ENCODE data around the gene TOR2A.
"Not testable (repeated sequence)": the region's sequence is repeated elsewhere in the genome, so short reads cannot be mapped to it uniquely, and the experiment has no call there.

TOR2A gene

GRCh38 chr9:127767909-127768331 is 32.8 kb upstream of the TOR2A start:
- no peak for DNase-seq

- no peak for DNase-seq
These were observed 32.3 kb upstream of the TOR2A start for GRCh38 chr9:127767410-127767809.

- no peak for DNase-seq
These were observed 30.3 kb upstream of the TOR2A start for GRCh38 chr9:127765418-127765817.

GRCh38 chr9:127763918-127764384 is 28.9 kb upstream of the TOR2A start:
- DNase-seq: no peak

- DNase-seq: no peak
These were observed 27.1 kb upstream of the TOR2A start for GRCh38 chr9:127762111-127762676.

DNA sequence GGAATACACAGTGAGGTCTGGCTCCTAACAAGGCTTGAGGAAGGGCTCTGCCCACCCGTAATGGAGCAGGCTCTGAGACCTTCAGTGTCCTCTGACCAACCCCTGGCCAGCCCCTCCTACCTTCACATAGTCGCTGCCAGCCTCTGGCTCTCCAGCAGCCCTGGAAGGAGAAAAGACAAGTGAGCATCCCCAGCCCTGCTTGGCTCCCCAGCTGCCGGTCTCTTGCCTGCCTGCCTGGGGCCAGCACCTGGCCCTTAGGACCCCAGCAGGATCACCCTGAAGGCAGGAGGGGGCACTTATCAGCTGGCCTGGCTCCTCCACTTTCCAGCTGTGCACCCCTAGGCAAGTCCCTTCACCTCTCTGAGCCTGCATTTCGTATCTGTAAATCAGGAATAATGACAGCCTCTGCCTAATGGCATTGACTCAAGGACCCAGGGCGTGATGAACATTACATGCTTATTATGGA is 26.4 kb upstream of the TOR2A start:
- DNase-seq: no peak

GRCh38 chr9:127761061-127761460 is 26.0 kb upstream of the TOR2A start:
- no peak for DNase-seq

DNA sequence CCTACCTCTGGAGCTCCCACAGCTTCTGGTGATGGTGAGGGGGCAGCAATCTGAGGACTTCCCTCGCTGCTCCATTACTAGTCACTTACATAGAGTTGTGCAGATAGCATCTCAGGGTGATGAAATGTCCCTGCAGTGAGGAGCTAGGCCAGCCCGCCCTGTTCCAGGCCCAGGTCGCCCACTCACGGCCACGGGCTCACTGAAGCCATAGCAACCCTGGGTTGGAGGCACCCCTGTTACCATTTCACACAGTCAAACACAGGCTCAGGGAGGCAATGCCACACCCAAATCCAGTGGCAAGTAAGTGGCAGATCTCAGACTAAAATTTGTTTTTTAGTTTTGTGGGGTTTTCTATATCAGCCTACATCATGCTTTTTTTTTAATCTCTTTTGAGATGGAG is 23.7 kb upstream of the TOR2A start:
- no peak for DNase-seq

DNA sequence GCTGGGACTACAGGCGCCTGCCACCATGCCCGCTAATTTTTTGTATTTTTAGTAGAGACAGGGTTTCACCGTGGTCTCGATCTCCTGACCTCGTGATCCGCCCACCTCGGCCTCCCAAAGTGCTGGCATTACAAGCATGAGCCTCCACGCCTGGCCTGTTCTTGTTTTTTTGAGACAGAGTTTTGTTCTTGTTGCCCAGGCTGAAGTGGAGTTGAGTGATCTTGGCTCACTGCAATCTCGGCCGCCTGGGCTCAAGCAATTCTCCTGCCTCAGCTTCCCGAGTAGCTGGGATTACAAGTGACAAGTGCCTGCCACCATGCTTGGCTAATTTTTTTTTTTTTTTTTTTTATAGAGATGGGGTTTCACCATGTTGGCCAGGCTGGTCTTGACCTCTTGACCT is 21.7 kb upstream of the TOR2A start:
- DNase-seq: not testable (repeated sequence)

DNA sequence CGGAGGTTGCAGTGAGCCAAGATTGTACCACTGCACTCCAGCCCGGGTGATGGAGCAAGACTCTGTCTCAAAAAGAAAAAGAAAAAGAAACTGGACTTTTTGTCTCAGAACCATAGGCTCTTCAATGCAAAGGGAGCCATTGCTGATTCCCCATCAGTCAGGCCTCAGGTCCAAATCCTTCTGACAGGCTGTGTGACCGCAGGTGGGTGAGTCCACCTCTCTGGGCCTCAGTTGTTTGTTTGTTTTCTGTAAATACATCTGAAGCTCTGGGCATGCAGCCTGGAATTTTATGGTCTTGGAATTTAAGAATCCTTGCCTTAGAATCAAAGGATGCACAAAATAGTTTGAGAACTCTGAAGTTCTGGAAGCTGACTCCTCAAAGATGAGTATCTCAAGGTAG is 21.1 kb upstream of the TOR2A start:
- DNase-seq: no peak

DNA sequence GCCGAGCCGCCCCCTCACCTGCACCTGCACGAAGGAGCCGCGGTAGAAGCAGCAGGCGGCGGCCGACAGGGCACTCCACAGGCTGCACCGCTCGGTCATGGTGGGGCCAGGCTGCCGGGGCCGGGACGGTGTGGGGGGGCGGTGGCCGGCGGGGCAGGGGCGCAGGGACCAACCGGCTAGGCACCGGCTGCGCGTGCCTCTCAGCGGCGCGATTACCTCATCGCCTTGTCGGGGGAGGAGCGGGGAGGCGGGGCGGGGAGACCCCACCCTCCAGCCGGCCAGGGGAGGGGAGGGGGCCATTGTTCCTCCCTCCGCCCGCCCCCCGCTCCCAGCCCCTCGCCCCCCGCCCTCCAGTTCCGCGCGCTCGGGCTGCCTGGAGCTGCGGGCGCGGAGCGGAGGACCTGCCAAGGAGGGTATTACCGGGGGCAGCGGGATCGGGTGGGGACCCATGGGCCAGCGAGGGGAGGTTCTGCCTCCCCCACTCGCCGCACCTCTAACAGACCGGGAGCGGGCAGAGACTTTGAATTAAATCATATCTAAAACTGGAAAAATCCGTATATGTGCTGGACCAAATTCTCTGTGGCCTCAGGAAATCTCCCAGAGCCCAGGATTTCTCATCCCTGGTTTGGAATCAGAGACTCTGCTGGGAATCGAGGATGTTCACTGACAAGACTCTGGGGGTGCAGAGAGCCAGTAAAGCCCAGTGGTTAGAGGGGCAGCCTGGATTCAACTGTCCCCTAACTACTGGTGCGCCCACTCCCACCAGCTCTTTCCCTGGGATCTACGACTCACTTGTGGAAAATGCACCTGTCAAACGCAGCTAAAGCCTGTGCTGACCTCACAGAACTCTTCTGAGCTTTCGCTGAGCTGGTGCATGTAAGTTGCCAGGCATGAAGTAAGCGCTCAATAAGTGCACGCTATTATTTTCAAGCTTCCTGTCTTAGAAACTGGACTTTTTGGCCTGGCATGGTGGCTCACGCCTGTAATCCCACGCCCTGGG is 20.3 kb upstream of the TOR2A start:
- no peak for DNase-seq

- no peak for DNase-seq
These were observed 19.3 kb upstream of the TOR2A start for GRCh38 chr9:127754099-127755060.

DNA sequence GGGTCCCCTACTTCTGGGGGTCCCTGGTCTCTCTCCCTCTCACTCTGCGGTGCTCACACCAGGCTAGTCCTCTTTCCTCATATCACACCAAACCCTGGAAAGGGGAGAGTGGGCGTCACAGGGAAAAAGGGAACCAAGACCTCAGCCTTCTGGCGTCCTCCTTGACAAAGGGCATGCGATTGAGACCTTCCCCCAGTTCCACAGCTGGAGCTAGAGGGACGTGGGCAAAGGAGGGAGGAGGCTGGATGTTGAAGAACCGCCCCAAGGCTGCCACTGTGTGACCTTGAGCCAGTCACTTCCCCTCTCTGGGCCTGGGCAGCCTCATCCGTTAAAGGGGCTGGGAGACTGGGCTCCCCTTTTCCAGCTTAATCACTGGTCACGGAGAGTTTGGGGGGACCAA is 18.5 kb upstream of the TOR2A start:
- no peak for DNase-seq

DNA sequence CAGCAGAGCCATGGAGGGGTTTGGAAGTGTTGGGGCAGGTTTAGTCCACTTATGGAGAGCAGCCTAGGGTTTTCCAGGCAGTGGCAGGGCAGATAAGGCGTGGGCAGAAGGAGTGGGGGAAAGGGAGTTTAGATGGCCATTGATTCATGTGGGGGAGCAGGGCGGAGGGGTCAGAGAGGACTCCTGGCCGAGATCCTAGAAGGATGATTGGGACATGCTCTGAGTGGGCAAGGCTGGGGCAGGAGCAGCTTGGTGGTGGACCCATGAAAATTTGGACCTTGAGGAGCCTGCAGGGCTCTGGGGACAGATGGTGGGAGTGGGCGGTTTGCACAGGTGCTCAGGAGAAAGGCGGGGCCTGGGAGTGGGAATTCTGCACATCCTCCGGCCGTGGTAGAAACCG is 18.1 kb upstream of the TOR2A start:
- no peak for DNase-seq

GRCh38 chr9:127751269-127752054 is 16.4 kb upstream of the TOR2A start:
- DNase-seq: no peak

- no peak for DNase-seq
These were observed 14.1 kb upstream of the TOR2A start for GRCh38 chr9:127749090-127749787.

DNA sequence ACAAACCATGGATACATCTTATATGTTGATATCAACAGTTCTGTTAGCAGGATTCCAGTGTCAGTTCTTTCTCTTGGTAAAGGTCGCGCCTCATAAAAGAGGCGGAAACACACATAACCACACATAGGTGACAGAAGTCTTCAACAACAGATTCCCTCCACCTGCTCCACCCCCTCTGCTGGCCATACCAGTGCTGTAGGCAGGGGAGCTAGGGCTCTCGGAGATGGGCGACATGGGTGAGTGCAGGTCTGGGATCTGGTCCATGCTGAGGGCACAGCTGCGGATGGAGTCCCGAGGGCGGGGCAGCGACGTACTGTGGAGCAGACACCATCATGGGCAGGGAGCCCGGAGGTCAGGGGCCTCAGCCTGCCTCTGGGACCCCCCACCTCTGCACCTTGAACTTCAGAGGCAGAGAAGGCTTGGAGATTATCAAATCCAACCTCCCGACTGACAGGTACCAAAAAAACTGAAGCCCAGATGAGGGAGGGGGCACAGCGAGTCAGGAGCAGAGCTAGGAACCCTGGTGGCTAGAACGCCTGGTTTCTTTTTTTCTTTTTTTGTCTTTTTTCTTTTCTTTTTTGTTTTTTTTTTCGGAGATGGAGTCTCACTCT is 12.0 kb upstream of the TOR2A start:
- no peak for DNase-seq

- DNase-seq: no peak
These were observed 9.5 kb upstream of the TOR2A start for GRCh38 chr9:127744398-127745110.

- DNase-seq: no peak
These were observed 7.5 kb upstream of the TOR2A start for GRCh38 chr9:127742435-127743088.
